HG02642 (cell line): ENCODE results near the gene KLC1.
A peak's percentile ranks its signal among the peaks of the same experiment; 100 is the strongest.

Source experiments
- ATAC-seq: cut with Tn5 transposase; IDR thresholded peaks from one replicate; pipeline ENCODE4 v1.9.1; 2021; ENCODE audit warnings: mild to moderate bottlenecking; ENCODE audit not compliant: unreplicated experiment, poor library complexity

The KLC1 gene

GRCh38 chr14:103714063-103714724 is 85.2 kb downstream of the KLC1 start:
- ATAC-seq: no peak

- ATAC-seq: peak; percentile 94
These were observed 86.3 kb downstream of the KLC1 start, which contains the start of the genes XRCC3 and ZFYVE21 for GRCh38 chr14:103715052-103716000. Gene XRCC3, minus strand, starts transcription at chr14:103715451. Its CDS starts 4,364 bp downstream, at chr14:103711087. Gene ZFYVE21, plus strand, starts transcription at chr14:103715810. Its CDS starts 32 bp downstream, at chr14:103715842.

GRCh38 chr14:103716091-103716801 is 87.2 kb downstream of the KLC1 start:
- peak; percentile 2 for ATAC-seq

GRCh38 chr14:103716899-103717411 is 87.9 kb downstream of the KLC1 start:
- ATAC-seq: no peak

GRCh38 chr14:103718572-103718971 is 89.6 kb downstream of the KLC1 start:
- ATAC-seq: no peak

- no peak for ATAC-seq
These were observed 90.7 kb downstream of the KLC1 start for GRCh38 chr14:103719751-103720150.

GRCh38 chr14:103721334-103722120 is 92.5 kb downstream of the KLC1 start:
- no peak for ATAC-seq

- no peak for ATAC-seq
These were observed 94.7 kb downstream of the KLC1 start for GRCh38 chr14:103723748-103724081.

GRCh38 chr14:103724116-103724515 is 95.1 kb downstream of the KLC1 start:
- ATAC-seq: no peak

GRCh38 chr14:103725001-103725682 is 96.1 kb downstream of the KLC1 start:
- no peak for ATAC-seq

- ATAC-seq: no peak
These were observed 96.9 kb downstream of the KLC1 start for GRCh38 chr14:103725739-103726395.

- no peak for ATAC-seq
These were observed 97.5 kb downstream of the KLC1 start for GRCh38 chr14:103726474-103726873.

- ATAC-seq: no peak
These were observed 98.4 kb downstream of the KLC1 start for GRCh38 chr14:103727313-103727980.

GRCh38 chr14:103728141-103728540 is 99.1 kb downstream of the KLC1 start:
- no peak for ATAC-seq

GRCh38 chr14:103728721-103729120 is 99.7 kb downstream of the KLC1 start:
- no peak for ATAC-seq

- ATAC-seq: no peak
These were observed 100.8 kb downstream of the KLC1 start for GRCh38 chr14:103729496-103730448.

GRCh38 chr14:103730490-103731035 is 101.6 kb downstream of the KLC1 start:
- ATAC-seq: no peak
